K562 (cell line): Measurements from ENCODE around the gene RAB5A. TPM values are rescaled to one million over a fixed set of nuclear protein-coding genes. Genes with fewer than 3 reads are reported as not detected.

Experiments
- DEAF1 ChIP-seq: fragments of 450-650 bp; formaldehyde crosslinking; IDR thresholded peaks from 2 replicates; pipeline ENCODE4 v1.4.0; 2020; ENCODE audit warnings: mild to moderate bottlenecking, moderate library complexity
- EP400 ChIP-seq: fragments of 450-650 bp; IDR thresholded peaks from 2 replicates; pipeline ENCODE4 v1.6.1; 2017; ENCODE audit warnings: antibody characterized with exemption, mild to moderate bottlenecking, moderate library complexity
- ETV1 ChIP-seq: fragments of 450-650 bp; conservative IDR thresholded peaks from 2 replicates; pipeline ENCODE4 v1.6.1; 2016; ENCODE audit warnings: missing genetic modification characterization, control low read depth, low read depth, missing compliant biosample characterization
- MAFF ChIP-seq: IDR thresholded peaks from 2 replicates; pipeline ENCODE4 v1.6.1; 2012; ENCODE audit warnings: low read length, improper control_type of control experiment
- MGA ChIP-seq: fragments of 450-650 bp; IDR thresholded peaks from 2 replicates; pipeline ENCODE4 v1.6.1; 2016; ENCODE audit warnings: mild to moderate bottlenecking, moderate library complexity
- NEUROD1 ChIP-seq: fragments of 150-350 bp; IDR thresholded peaks from 2 replicates; pipeline ENCODE4 v1.6.1; 2014; ENCODE audit warnings: borderline replicate concordance, low read length, low read depth; ENCODE audit not compliant: partially characterized antibody
- RAD21 ChIP-seq, 2 experiments: fragments of 250-450 bp in 1 of 2; fragments of 450-650 bp in 1 of 2; sonication (Bioruptor Pico) in 1 of 2; formaldehyde crosslinking in 1 of 2; IDR thresholded peaks in 1 of 2; conservative IDR thresholded peaks in 1 of 2; 2 replicates each; pipeline versions ENCODE4 v1.4.0 to v1.8.0; 2020 to 2022; ENCODE audit warnings: mild to moderate bottlenecking in 2 of 2, moderate library complexity in 1 of 2
- SNAPC5 ChIP-seq: fragments of 250-450 bp; sonication (Bioruptor Pico); IDR thresholded peaks from 2 replicates; pipeline ENCODE4 v1.8.0; 2021; ENCODE audit warnings: moderate library complexity, mild to moderate bottlenecking, inconsistent platforms
- SRSF7 ChIP-seq: fragments of 200-400 bp; formaldehyde crosslinking; optimal IDR thresholded peaks from 2 replicates; pipeline ENCODE3; 2017; ENCODE audit warnings: mild to moderate bottlenecking, low read depth, low read length
- TAF1 ChIP-seq: IDR thresholded peaks from 2 replicates; pipeline ENCODE4 v1.6.1; 2011; ENCODE audit warnings: mild to moderate bottlenecking, low read length, moderate library complexity; ENCODE audit not compliant: insufficient read depth, control insufficient read depth, severe bottlenecking; ENCODE audit errors: extremely low read depth
- TAF9B ChIP-seq: fragments of 450-650 bp; IDR thresholded peaks from 2 replicates; pipeline ENCODE4 v1.6.1; 2018; ENCODE audit warnings: mild to moderate bottlenecking; ENCODE audit not compliant: partially characterized antibody
- ZNF655 ChIP-seq: fragments of 250-450 bp; sonication (Bioruptor Pico); IDR thresholded peaks from 2 replicates; pipeline ENCODE4 v1.5.0; 2021
- polyA plus RNA-seq, 8 experiments: library from polyadenylated mRNA; depleted of rRNA in 4 of 8; stranded (reverse) in 5 of 8; unstranded in 3 of 8; fragments of >200 nt; fragmentation: Nextera tagmentation in 2 of 8; fragmentation: Illumina TruSeq in 1 of 8; extraction: Ambion mirVana in 2 of 8; extraction: Trizol in 1 of 8; gene quantifications; 2 replicates each; pipeline versions ENCODE4 v1.2.1 to v1.2.3, GENCODE V29; 2011 to 2014; ENCODE audit warnings: inconsistent platforms in 1 of 8, missing spikeins in 1 of 8
- total RNA-seq, 7 experiments: library from RNA; depleted of rRNA in 6 of 7; stranded (reverse); fragments of >200 nt in 6 of 7; fragmentation: Illumina TruSeq in 2 of 7; extraction: Trizol in 2 of 7; gene quantifications; 2 replicates each; pipeline versions ENCODE4 v1.2.1 to v1.2.3, GENCODE V29; 2011 to 2021; ENCODE audit warnings: low replicate concordance in 1 of 7

The RAB5A gene
- total and polyA plus RNA-seq, 9 of the 15 experiments (the other 6 are each of a cell fraction or from before 2014, with no cell fraction given) = 28.3 to 64.2 (median 49.0) TPM

GRCh38 chr3:20022954-20023622 lies 76.2 kb downstream of the RAB5A start (continued):
- peak; percentile 60 for TF ChIP-seq TAF9B
- TF ChIP-seq MAFF = peak; percentile 6; the same call in 1 of the 2 replicates
- TF ChIP-seq DEAF1 (CRISPR knock-in tag) = no peak
- TF ChIP-seq MGA = peak; percentile 58
- TF ChIP-seq NEUROD1 = peak; percentile 72
- peak in 1 of 2 experiments; percentile 24; a peak in 1 of 4 replicates for TF ChIP-seq RAD21 (CRISPR knock-in tag; conservative IDR thresholded peaks at IDR 0.05 in 1 of 2, IDR thresholded peaks at IDR 0.05 in 1 of 2)
- TF ChIP-seq TAF1 = no peak
- no peak for TF ChIP-seq ZNF655 (CRISPR knock-in tag)
- no peak for TF ChIP-seq SRSF7
- TF ChIP-seq EP400 = peak; percentile 74
- TF ChIP-seq ETV1 = peak; percentile 21; the same call in 1 of the 2 replicates
- TF ChIP-seq SNAPC5 = no peak
